ENCODE measurements around the gene ASS1.

The ASS1 gene

GRCh38 chr9:130493021-130493420 is 48.3 kb downstream of the ASS1 start:
- peaks cover 11% of the 10 kb centered on the region for H3K9me3 Mint-ChIP-seq
- no peak overlapping the region for H3K27ac Mint-ChIP-seq
- no peaks in the 10 kb centered on the region for H3K27me3 Mint-ChIP-seq (ENCODE audit: low read depth)
- no peak overlapping the region for H3K4me3 Mint-ChIP-seq
- H3K4me1 Mint-ChIP-seq (ENCODE audit: low read depth), result no peaks in the 10 kb centered on the region
- no peaks in the 10 kb centered on the region for H3K36me3 Mint-ChIP-seq (ENCODE audit: low read depth)

DNA sequence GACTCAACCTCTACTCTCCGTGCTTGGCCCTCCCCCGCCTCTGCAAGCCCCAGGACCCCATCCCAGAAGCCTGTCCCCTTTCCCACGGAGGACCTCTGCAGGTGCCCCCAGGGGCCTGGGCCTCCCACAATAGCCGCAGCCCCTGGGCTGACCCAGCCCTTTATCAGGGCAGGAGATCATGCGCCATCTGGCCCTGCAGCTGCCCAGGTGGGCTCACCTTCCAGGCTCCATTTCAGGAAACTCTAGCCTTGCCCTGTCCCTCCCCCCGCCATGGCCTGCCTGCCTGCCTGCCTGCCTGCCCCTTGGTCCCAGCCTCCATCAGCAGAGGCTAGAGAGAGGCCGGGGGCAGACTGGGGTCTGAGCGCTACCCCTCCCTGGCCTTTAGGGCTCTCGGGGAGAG is 48.7 kb downstream of the ASS1 start:
- no peak overlapping the region for H3K27ac Mint-ChIP-seq
- H3K4me1 Mint-ChIP-seq (ENCODE audit: low read depth), result no peaks in the 10 kb centered on the region
- no peak overlapping the region for H3K4me3 Mint-ChIP-seq
- H3K9me3 Mint-ChIP-seq, result peaks cover 11% of the 10 kb centered on the region
- H3K27me3 Mint-ChIP-seq (ENCODE audit: low read depth), result no peaks in the 10 kb centered on the region
- H3K36me3 Mint-ChIP-seq (ENCODE audit: low read depth), result no peaks in the 10 kb centered on the region

DNA sequence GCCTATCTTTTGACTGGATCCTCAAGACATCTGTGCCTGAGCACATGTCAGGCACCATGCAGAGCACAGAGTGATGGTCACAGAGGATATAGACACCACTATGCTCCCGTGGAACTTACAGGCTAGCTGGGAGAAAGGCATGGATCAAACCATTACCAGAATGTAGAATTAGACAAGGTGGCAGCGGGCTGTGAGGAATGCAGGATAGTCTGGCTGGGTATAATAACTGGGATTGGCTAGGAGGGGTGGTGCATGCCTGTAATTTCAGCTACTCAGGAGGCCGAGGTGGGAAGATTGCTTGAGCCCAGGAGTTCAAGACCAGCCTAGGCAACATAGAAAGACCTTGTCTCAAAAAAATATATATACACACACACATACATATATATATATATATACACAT is 50.3 kb downstream of the ASS1 start:
- no peaks in the 10 kb centered on the region for H3K27me3 Mint-ChIP-seq (ENCODE audit: low read depth)
- no peaks in the 10 kb centered on the region for H3K36me3 Mint-ChIP-seq (ENCODE audit: low read depth)
- H3K4me1 Mint-ChIP-seq (ENCODE audit: low read depth), result no peaks in the 10 kb centered on the region
- peaks cover 11% of the 10 kb centered on the region for H3K9me3 Mint-ChIP-seq
- H3K27ac Mint-ChIP-seq, result no peak overlapping the region
- no peak overlapping the region for H3K4me3 Mint-ChIP-seq

- H3K36me3 Mint-ChIP-seq (ENCODE audit: low read depth), result no peaks in the 10 kb centered on the region
- H3K27me3 Mint-ChIP-seq (ENCODE audit: low read depth), result no peaks in the 10 kb centered on the region
- H3K4me3 Mint-ChIP-seq, result no peak overlapping the region
- no peak overlapping the region for H3K27ac Mint-ChIP-seq
- H3K4me1 Mint-ChIP-seq (ENCODE audit: low read depth), result no peaks in the 10 kb centered on the region
- H3K9me3 Mint-ChIP-seq, result peaks cover 11% of the 10 kb centered on the region
These were observed 52.4 kb downstream of the ASS1 start for GRCh38 chr9:130497139-130497538.

DNA sequence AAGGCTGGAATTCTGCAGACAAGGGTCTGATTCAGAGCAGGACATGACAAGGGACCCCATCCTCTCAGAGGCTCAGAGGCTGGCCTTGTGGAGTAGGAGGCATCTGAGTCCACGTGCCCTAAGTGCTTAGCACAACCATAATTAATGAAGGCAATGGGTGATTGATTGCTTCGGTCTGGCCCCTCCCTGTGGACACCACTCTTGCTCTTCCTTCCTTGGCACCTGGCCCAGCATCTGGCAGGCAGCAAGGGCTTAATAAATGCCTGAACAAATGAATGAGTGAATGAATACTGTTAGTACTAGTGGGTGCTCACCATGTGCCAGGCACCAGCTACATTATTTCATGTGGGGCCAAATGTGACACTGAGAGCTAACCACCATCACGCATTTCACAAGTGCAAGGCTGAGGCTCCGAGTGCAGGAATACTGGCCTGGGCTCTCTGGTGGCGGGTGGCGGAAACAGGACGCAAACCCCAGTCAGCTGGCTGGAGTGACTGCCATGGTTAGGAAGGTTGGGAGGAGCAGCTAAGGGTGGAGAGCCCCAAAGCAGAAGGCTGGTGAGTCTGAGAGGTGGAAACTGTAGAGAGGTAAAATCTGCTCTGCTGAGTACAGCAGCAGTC is 53.6 kb downstream of the ASS1 start:
- Mint-ChIP-seq H3K4me1 (ENCODE audit: low read depth) (no peaks in the 10 kb centered on the region), H3K36me3 (ENCODE audit: low read depth) (no peaks in the 10 kb centered on the region), H3K27ac (no peak overlapping the region), H3K4me3 (no peak overlapping the region), H3K27me3 (ENCODE audit: low read depth) (no peaks in the 10 kb centered on the region), H3K9me3 (peaks cover 11% of the 10 kb centered on the region)

GRCh38 chr9:130498918-130499698 is 54.3 kb downstream of the ASS1 start:
- no peaks in the 10 kb centered on the region for H3K36me3 Mint-ChIP-seq (ENCODE audit: low read depth)
- peaks cover 11% of the 10 kb centered on the region for H3K9me3 Mint-ChIP-seq
- H3K4me3 Mint-ChIP-seq, result no peak overlapping the region
- H3K4me1 Mint-ChIP-seq (ENCODE audit: low read depth), result no peaks in the 10 kb centered on the region
- no peaks in the 10 kb centered on the region for H3K27me3 Mint-ChIP-seq (ENCODE audit: low read depth)
- H3K27ac Mint-ChIP-seq, result no peak overlapping the region

GRCh38 chr9:130499804-130500263 is 55.1 kb downstream of the ASS1 start:
- Mint-ChIP-seq H3K9me3 (peaks cover 9% of the 10 kb centered on the region), H3K27me3 (ENCODE audit: low read depth) (no peaks in the 10 kb centered on the region), H3K36me3 (ENCODE audit: low read depth) (no peaks in the 10 kb centered on the region), H3K4me1 (ENCODE audit: low read depth) (no peaks in the 10 kb centered on the region), H3K4me3 (no peak overlapping the region), H3K27ac (no peak overlapping the region)

GRCh38 chr9:130500340-130501180 is 55.8 kb downstream of the ASS1 start:
- no peak overlapping the region for H3K27ac Mint-ChIP-seq
- H3K36me3 Mint-ChIP-seq (ENCODE audit: low read depth), result no peaks in the 10 kb centered on the region

GRCh38 chr9:130501639-130502038 is 56.9 kb downstream of the ASS1 start:
- Mint-ChIP-seq H3K4me1 (ENCODE audit: low read depth) (no peaks in the 10 kb centered on the region), H3K36me3 (ENCODE audit: low read depth) (no peaks in the 10 kb centered on the region), H3K27me3 (ENCODE audit: low read depth) (no peaks in the 10 kb centered on the region), H3K9me3 (no peaks in the 10 kb centered on the region), H3K27ac (no peak overlapping the region), H3K4me3 (no peak overlapping the region)

More at GRCh38 chr9:130500340-130501180, 55.8 kb downstream of the ASS1 start:
- peaks cover 4% of the 10 kb centered on the region for H3K9me3 Mint-ChIP-seq
- no peaks in the 10 kb centered on the region for H3K27me3 Mint-ChIP-seq (ENCODE audit: low read depth)
- no peak overlapping the region for H3K4me3 Mint-ChIP-seq
- H3K4me1 Mint-ChIP-seq (ENCODE audit: low read depth), result no peaks in the 10 kb centered on the region

DNA sequence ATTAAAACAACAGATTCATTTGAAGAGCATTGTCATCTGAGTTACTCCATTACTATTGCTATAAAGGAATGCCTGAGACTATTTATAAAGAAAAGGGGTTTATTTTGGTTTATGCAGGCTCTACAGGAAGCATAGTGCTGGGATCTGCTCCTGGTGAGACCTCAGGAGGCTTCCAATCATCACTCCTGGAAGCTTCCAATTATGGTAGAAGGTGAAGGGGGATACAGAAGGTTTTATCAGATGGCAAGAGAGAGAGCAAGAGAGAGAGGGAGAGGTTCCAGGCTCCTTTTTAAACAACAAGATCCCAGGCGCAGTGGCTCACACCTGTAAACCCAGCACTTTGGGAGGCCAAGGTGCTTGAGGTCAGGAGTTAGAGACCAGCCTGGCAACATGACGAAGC is 63.5 kb downstream of the ASS1 start:
- no peaks in the 10 kb centered on the region for H3K36me3 Mint-ChIP-seq (ENCODE audit: low read depth)
- H3K4me1 Mint-ChIP-seq (ENCODE audit: low read depth), result no peaks in the 10 kb centered on the region

DNA sequence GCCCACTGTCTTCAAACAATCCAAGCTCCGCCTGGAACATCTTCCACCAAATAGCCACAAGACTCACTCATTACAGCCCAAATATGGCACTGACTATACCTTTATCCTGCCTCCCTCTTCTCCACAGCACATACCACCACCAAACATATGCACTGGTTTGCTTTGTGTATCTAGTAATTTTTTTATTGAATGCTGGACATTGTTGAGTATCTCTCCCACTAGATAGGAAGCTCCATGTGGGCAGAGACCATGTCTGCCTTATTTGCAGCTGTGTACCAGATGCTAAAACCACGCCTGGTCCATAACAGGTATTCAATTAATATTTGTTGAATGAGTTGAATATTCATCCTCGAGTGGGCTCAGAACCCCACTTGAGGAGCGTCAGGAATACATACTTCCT is 67.4 kb downstream of the ASS1 start:
- Mint-ChIP-seq H3K9me3 (peaks cover 4% of the 10 kb centered on the region), H3K36me3 (ENCODE audit: low read depth) (no peaks in the 10 kb centered on the region), H3K27ac (no peak overlapping the region), H3K4me1 (ENCODE audit: low read depth) (no peaks in the 10 kb centered on the region), H3K4me3 (no peak overlapping the region), H3K27me3 (ENCODE audit: low read depth) (peaks cover 7% of the 10 kb centered on the region)

More for the DNA sequence above, 63.5 kb downstream of the ASS1 start:
- H3K27me3 Mint-ChIP-seq (ENCODE audit: low read depth), result peaks cover 7% of the 10 kb centered on the region
- H3K4me3 Mint-ChIP-seq, result no peak overlapping the region
- H3K9me3 Mint-ChIP-seq, result peaks cover 4% of the 10 kb centered on the region
- no peak overlapping the region for H3K27ac Mint-ChIP-seq

DNA sequence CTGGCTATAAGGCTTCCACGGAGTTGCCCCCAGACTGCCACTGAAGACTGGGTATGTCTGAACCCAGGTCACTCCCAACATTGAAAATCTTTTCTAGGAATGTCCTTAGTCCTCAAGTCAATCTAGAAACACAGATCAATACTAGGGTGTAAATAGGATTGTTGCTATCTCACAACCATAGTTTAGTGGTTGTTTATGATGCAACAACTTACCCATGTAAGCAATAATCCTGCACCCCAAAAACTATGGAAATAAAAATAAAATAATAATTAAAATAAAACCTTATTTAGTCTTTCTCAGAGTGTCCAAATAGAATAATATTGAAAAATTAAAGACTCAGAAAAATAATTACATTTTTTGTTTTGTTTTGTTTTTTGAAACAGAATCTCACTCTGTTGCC is 68.3 kb downstream of the ASS1 start:
- Mint-ChIP-seq H3K27me3 (ENCODE audit: low read depth) (peaks cover 6% of the 10 kb centered on the region), H3K4me3 (no peak overlapping the region), H3K36me3 (ENCODE audit: low read depth) (no peaks in the 10 kb centered on the region), H3K4me1 (ENCODE audit: low read depth) (no peaks in the 10 kb centered on the region), H3K9me3 (peaks cover 4% of the 10 kb centered on the region), H3K27ac (no peak overlapping the region)

DNA sequence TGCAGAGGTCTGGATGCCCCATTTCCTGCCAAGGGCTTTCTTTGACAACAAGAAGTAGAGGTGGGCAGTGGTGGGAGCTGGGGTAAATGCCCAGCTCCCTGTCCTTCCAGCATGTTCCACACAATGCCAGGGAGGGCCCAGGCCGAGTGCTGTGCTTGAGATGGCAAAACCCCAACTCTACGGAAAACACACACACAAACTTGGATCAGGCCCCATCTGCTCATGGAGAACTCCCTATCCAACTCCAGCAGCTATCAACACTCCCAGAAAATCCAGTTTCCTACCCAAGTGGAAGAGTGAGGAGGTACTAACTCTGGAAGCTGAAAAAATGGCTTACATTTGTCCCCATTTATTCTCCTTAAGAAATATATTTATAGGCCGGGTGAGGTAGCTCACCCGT is 73.5 kb downstream of the ASS1 start:
- no peak overlapping the region for H3K27ac Mint-ChIP-seq

DNA sequence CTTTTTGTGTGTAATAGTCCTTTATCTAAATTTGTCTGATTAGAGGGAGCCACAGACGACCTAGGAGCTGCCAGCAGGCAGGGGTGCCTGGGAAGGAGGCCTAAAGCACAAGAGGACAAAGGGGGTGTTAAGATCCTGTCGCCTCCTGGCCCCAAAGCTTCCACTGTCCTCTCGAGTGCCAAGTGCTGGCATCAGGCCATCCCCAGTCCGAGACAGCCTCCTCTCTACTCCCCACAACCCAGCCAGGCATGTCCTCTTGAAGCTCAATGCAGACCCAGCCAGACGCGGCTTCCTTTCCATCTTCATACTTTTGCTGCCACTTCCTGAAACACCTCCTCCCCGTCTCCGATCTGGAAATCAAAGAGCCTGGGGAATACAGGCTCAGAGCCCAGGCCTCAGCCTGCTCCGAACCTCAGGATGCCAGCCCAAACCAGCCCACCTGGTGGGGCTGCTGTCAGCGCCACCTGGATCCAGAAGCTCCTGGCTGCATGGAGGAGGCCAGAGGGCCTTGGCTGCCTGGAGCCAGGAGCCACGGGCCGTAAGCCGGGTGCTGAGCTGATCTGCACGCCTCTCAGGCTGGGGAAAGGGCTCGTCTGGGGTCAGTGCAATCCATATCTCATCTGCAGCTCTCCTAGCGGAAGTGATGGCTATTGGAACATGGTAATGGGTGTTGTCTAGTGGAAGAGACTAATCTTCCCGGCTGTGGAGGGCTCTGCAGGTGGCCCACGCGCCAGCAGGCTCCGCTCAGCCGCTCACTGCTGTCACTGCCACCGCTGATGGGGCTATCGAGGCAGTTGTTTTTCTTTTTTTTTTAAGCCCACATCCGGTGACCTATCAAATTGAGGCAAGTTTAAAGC is 74.4 kb downstream of the ASS1 start:
- H3K36me3 Mint-ChIP-seq (ENCODE audit: low read depth), result no peaks in the 10 kb centered on the region
- no peaks in the 10 kb centered on the region for H3K9me3 Mint-ChIP-seq
- no peak overlapping the region for H3K27ac Mint-ChIP-seq
- H3K27me3 Mint-ChIP-seq (ENCODE audit: low read depth), result no peaks in the 10 kb centered on the region
- peaks cover 2% of the 10 kb centered on the region for H3K4me1 Mint-ChIP-seq (ENCODE audit: low read depth)
- no peak overlapping the region for H3K4me3 Mint-ChIP-seq

More for the DNA sequence above, 73.5 kb downstream of the ASS1 start:
- peaks cover 2% of the 10 kb centered on the region for H3K4me1 Mint-ChIP-seq (ENCODE audit: low read depth)
- H3K36me3 Mint-ChIP-seq (ENCODE audit: low read depth), result no peaks in the 10 kb centered on the region
- H3K9me3 Mint-ChIP-seq, result no peaks in the 10 kb centered on the region
- H3K27me3 Mint-ChIP-seq (ENCODE audit: low read depth), result no peaks in the 10 kb centered on the region
- no peak overlapping the region for H3K4me3 Mint-ChIP-seq

Measured in T-helper 1 cell treated with Interleukin-12 subunit alpha and Interleukin-12 subunit beta and Interleukin-4 antibody, amounts not matched to agents 30 μg/mL and 1 μg/mL, for 36 hours (primary cell).